Neural progenitor cell (in vitro differentiated cells): ENCODE measurements around the gene ATAD3B.
"Not testable (repeated sequence)": the region's sequence is repeated elsewhere in the genome, so short reads cannot be mapped to it uniquely, and the experiment has no call there.

Experiments used
- EZH2 ChIP-seq: fragments of 200-600 bp; sonication (generic); IDR thresholded peaks from 2 replicates; pipeline ENCODE4 v1.6.1; 2017; ENCODE audit warnings: antibody characterized with exemption, mild to moderate bottlenecking, moderate library complexity
- TF ChIP-seq, protein P1 (sequence below): fragments of 200-600 bp; sonication (generic); IDR thresholded peaks from 2 replicates; pipeline ENCODE4 v1.5.1; 2017; ENCODE audit warnings: antibody characterized with exemption, mild to moderate bottlenecking

DNA sequence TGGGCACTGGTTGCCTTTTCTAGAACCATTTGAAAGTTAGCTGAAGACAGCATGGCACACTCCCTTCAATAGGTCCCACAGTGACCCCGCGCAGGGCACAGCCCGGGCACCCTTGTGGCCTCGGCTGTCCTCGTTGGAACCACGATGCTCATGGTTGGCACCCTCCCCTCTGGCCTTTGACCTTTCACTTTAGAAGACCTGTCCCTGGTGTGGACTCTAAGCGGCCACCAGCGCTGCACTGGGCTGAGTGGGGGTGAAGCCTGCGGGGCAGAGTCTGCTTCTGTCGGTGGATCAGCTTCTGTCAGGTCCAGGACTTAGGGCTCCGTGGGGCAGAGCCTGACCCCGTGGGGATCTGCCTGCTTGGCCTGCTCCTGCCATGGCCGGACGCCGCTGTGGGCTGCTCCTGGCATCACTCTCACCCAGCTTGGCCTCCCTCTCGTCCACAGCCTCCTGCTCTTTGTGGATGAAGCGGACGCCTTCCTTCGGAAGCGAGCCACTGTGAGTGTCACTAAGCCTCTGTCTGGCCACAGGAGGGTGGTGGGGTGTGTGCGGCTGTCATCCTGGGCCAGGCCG, 14.8 kb upstream of the ATAD3B start:
- TF ChIP-seq, protein P1, sequence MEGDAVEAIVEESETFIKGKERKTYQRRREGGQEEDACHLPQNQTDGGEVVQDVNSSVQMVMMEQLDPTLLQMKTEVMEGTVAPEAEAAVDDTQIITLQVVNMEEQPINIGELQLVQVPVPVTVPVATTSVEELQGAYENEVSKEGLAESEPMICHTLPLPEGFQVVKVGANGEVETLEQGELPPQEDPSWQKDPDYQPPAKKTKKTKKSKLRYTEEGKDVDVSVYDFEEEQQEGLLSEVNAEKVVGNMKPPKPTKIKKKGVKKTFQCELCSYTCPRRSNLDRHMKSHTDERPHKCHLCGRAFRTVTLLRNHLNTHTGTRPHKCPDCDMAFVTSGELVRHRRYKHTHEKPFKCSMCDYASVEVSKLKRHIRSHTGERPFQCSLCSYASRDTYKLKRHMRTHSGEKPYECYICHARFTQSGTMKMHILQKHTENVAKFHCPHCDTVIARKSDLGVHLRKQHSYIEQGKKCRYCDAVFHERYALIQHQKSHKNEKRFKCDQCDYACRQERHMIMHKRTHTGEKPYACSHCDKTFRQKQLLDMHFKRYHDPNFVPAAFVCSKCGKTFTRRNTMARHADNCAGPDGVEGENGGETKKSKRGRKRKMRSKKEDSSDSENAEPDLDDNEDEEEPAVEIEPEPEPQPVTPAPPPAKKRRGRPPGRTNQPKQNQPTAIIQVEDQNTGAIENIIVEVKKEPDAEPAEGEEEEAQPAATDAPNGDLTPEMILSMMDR: not testable (repeated sequence)
- TF ChIP-seq EZH2: not testable (repeated sequence)
